OCI-LY7 (cell line): ENCODE results near the gene DCLRE1B. TPM values are rescaled to one million over a fixed set of nuclear protein-coding genes. Genes with fewer than 3 reads are reported as not detected.

Experiments used
- BruUV-seq: library from RNA; stranded (reverse); fragments of 400-500 nt; replicated peaks from 2 replicates; lab custom pipeline; 2021; lab: Mats Ljungman, UMichigan
- CTCF ChIA-PET: fragments of 300-600 bp; sonication (Branson Sonifier 250); formaldehyde crosslinking; loops from one replicate; lab custom pipeline; 2022; ENCODE audit warnings: antibody characterized with exemption; ENCODE audit not compliant: unreplicated experiment; lab: Charles Lee
- POLR2A ChIA-PET: fragments of 300-600 bp; sonication (Branson Sonifier 250); formaldehyde crosslinking; loops from one replicate; lab custom pipeline; 2022; ENCODE audit warnings: antibody characterized with exemption; lab: Charles Lee
- DNase-seq: peaks from one replicate; pipeline ENCODE4 v3.0.0-alpha.2; 2015; ENCODE audit warnings: low spot score
- H2AFZ ChIP-seq: fragments of 200-600 bp; sonication (generic), shearing (Covaris generic); 2 replicates; pipeline ENCODE4 v1.6.1; 2014; ENCODE audit warnings: mild to moderate bottlenecking, antibody characterized with exemption, low read length, moderate library complexity
- H3K27ac ChIP-seq: fragments of 200-600 bp; sonication (generic); 2 replicates; pipeline ENCODE4 v1.5.1; 2014; ENCODE audit warnings: mixed run types, low read depth, mild to moderate bottlenecking, moderate library complexity, low read length, inconsistent platforms; ENCODE audit not compliant: poor library complexity, severe bottlenecking
- H3K36me3 ChIP-seq: fragments of 200-600 bp; sonication (generic); 2 replicates; pipeline ENCODE4 v1.6.1; 2014; ENCODE audit warnings: mild to moderate bottlenecking, antibody characterized with exemption, low read length, moderate library complexity, mixed read lengths; ENCODE audit not compliant: insufficient read depth
- H3K4me1 ChIP-seq: fragments of 200-600 bp; sonication (generic); 2 replicates; pipeline ENCODE4 v1.5.1; 2014; ENCODE audit warnings: mild to moderate bottlenecking, low read length; ENCODE audit not compliant: insufficient read depth, poor library complexity, severe bottlenecking
- H3K4me2 ChIP-seq: fragments of 200-600 bp; sonication (generic); 2 replicates; pipeline ENCODE4 v1.6.1; 2014; ENCODE audit warnings: mild to moderate bottlenecking, low read length
- H3K4me3 ChIP-seq: fragments of 200-600 bp; sonication (generic); 2 replicates; pipeline ENCODE4 v1.5.1; 2014; ENCODE audit warnings: mild to moderate bottlenecking, low read depth, low read length; ENCODE audit not compliant: poor library complexity, severe bottlenecking
- H3K79me2 ChIP-seq: fragments of 200-600 bp; sonication (generic); 2 replicates; pipeline ENCODE4 v1.6.1; 2016; ENCODE audit warnings: low read depth, mild to moderate bottlenecking, low read length, moderate library complexity, mixed read lengths; ENCODE audit not compliant: insufficient read depth
- H3K9me2 ChIP-seq: fragments of 200-600 bp; sonication (generic); 2 replicates; pipeline ENCODE4 v1.6.1; 2016; ENCODE audit warnings: mild to moderate bottlenecking, low read length, mixed read lengths; ENCODE audit not compliant: insufficient read depth
- H3K9me3 ChIP-seq: fragments of 200-600 bp; sonication (generic); 2 replicates; pipeline ENCODE4 v1.6.1; 2014; ENCODE audit warnings: mild to moderate bottlenecking, mixed run types, low read length, mixed read lengths
- H4K20me1 ChIP-seq: fragments of 200-600 bp; sonication (generic); 2 replicates; pipeline ENCODE4 v1.6.1; 2014; ENCODE audit warnings: mild to moderate bottlenecking, antibody characterized with exemption, low read length, moderate library complexity, mixed read lengths; ENCODE audit not compliant: insufficient read depth
- CTCF ChIP-seq: fragments of 200-600 bp; sonication (generic); conservative IDR thresholded peaks from 2 replicates; pipeline ENCODE4 v1.5.1; 2014; ENCODE audit warnings: mild to moderate bottlenecking, antibody characterized with exemption, low read length, moderate library complexity, mixed read lengths
- EZH2phosphoT487 ChIP-seq: fragments of 200-600 bp; sonication (generic); IDR thresholded peaks from 2 replicates; pipeline ENCODE4 v1.6.1; 2018; ENCODE audit warnings: low read depth, borderline replicate concordance, mild to moderate bottlenecking, mixed run types, antibody characterized with exemption, low read length, moderate library complexity, mixed read lengths
- intact Hi-C: fragments of 100-400 bp; cut with micrococcal nuclease; formaldehyde crosslinking; loops from one replicate; pipeline ENCODE4 v1.10.0; 2022; ENCODE audit not compliant: unreplicated experiment
- total RNA-seq, 2 experiments: library from RNA; depleted of rRNA in 1 of 2; stranded (reverse); fragments of >200 nt in 1 of 2; shearing (Covaris generic) in 1 of 2; gene quantifications; 2 replicates each; pipeline ENCODE4 v1.2.3, GENCODE V29; 2014 to 2022

The DCLRE1B gene
- total RNA-seq, 2 experiments from 2014 or later, result 17.3 to 20.8 TPM

DNA sequence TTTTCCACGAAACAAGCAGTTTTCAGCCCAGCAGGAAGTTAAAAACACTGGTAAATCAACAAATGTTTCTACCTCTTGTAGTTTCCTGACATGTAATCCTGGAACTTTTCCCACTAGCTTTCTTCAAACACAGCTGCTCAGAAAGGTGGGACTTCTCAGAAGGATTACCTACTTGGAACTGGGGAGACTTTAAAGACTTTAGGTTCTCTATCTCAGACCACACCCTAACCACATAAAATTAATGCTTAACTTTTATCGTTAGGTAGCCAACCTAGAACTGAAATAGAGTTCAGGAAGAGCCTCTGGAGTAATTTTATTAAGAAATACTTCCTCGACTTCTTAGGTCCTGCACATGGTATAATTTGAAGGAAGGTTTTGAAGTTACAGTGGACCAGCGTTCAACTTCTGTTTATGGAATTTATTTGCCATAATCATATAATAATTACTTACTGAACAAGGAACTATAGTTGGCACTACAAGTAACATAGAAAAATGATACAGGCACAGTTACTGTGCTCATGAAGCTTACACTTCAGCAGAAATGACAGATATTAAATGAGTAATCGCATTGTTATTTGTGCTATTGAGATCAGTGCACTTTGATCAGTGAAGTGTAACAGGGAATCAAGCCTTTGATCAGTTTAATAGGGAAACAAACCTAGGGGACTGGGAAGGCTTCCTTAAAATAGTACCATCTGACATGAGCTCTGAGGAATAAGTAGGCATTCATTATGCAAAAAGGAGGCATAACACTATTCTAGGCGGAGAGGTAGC, 17.5 kb upstream of the DCLRE1B start, which contains the start of gene BCL2L15:
BCL2L15 (minus strand) TSS at position 180 of the 774 bp plus-strand sequence. CDS start 206 bp downstream, outside the sequence.
- no peaks in the 10 kb centered on the region for H3K79me2 ChIP-seq
- no peak within 1 kb of the TSS for H3K4me2 ChIP-seq
- DNase-seq, result no peak

GRCh38 chr1:113890816-113891215, 14.3 kb upstream of the DCLRE1B start:
- POLR2A ChIA-PET, result interaction anchor here (0.7 to 1.2 kb wide), 5 partner anchors 11 to 134 kb away, joined by 3 to 5 read pairs (median 3); no protein-coding TSS in a partner anchor
- H3K79me2 ChIP-seq, result no peaks in the 10 kb centered on the region
- BruUV-seq, result no TSS peak
- no peaks in the 10 kb centered on the region for H3K4me1 ChIP-seq
- DNase-seq, result no peak
- no peaks in the 10 kb centered on the region for H4K20me1 ChIP-seq
- TF ChIP-seq CTCF (no peak), EZH2phosphoT487 (no peak)
- intact Hi-C loops, result no loop called here
- H3K4me2 ChIP-seq, result no peak overlapping the region
- no peak overlapping the region for H3K4me3 ChIP-seq
- H2AFZ ChIP-seq, result no peak overlapping the region
- H3K9me2 ChIP-seq, result no peaks in the 10 kb centered on the region
- no peaks in the 10 kb centered on the region for H3K9me3 ChIP-seq
- H3K36me3 ChIP-seq, result peaks cover 26% of the 10 kb centered on the region
- H3K27ac ChIP-seq, result no peak overlapping the region
- CTCF ChIA-PET, result no interaction called here

More for the DNA sequence above, 17.5 kb upstream of the DCLRE1B start, which contains the start of gene BCL2L15:
- no peaks in the 10 kb centered on the region for H3K9me2 ChIP-seq
- H3K27ac ChIP-seq, result no peak within 1 kb of the TSS
- H3K4me3 ChIP-seq, result no peak within 1 kb of the TSS
- H3K36me3 ChIP-seq, result no peaks in the 10 kb centered on the region
- no peak within 1 kb of the TSS for H2AFZ ChIP-seq
- TF ChIP-seq CTCF (no peak), EZH2phosphoT487 (no peak)
- H4K20me1 ChIP-seq, result no peaks in the 10 kb centered on the region
- intact Hi-C loops, result no loop called here
- BruUV-seq, result no TSS peak
- no peaks in the 10 kb centered on the region for H3K9me3 ChIP-seq
- POLR2A ChIA-PET, result interaction anchor here (0.5 to 1.7 kb wide), 7 partner anchors 12 to 29 kb away, joined by 3 to 7 read pairs (median 3); partner anchors contain the start of gene AP4B1
- no peaks in the 10 kb centered on the region for H3K4me1 ChIP-seq
- CTCF ChIA-PET, result no interaction called here
